ENCODE measurements around the gene FRG2C. TPM values are rescaled to one million over a fixed set of nuclear protein-coding genes. Genes with fewer than 3 reads are reported as not detected.
"Not testable (repeated sequence)": the region's sequence is repeated elsewhere in the genome, so short reads cannot be mapped to it uniquely, and the experiment has no call there.

FRG2C gene
- total RNA-seq, 1 experiment from 2014 or later = not detected

DNA sequence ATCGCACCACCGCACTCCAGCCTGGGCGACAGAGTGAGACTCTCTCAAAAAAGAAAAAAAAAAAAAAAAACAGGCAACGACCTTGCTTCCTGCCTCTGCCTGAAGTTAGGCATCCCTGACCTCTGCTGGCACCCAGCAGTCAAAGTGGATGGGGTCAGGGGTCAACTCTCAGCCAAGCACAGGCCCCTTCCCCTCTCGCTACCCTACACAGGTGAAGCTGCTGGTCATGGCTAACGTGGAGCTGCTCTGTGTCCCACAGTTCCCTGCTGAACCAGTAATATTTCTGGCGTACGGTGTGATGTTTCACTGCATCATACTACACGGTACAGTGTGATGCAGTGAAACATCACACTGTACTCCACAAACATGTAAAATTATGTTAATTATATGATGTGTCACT lies 13.9 kb upstream of the FRG2C start:
- no TSS peak for BruUV-seq (replicated peaks)

GRCh38 chr3:75655101-75655904 lies 8.8 kb upstream of the FRG2C start:
- intact Hi-C loops (cut with micrococcal nuclease; ENCODE audit: unreplicated experiment); CTCF ChIA-PET; POLR2A ChIA-PET (ENCODE audit: low non-redundant PET); H3K9me3 ChIP-seq (ENCODE audit: low read depth, low read length, poor library complexity, severe bottlenecking); BruUV-seq (replicated peaks); DNase-seq (ENCODE audit: low spot score); H3K27ac ChIP-seq (ENCODE audit: low read depth, low read length, poor library complexity, severe bottlenecking); H3K27me3 ChIP-seq (replicated peaks; ENCODE audit: insufficient read depth, low read depth, low read length, poor library complexity); H3K36me3 ChIP-seq (ENCODE audit: insufficient read depth, low read length, poor library complexity, severe bottlenecking); H3K4me1 ChIP-seq (ENCODE audit: insufficient read depth, low read length, poor library complexity, severe bottlenecking); H3K4me3 ChIP-seq (ENCODE audit: low read depth, low read length, poor library complexity, severe bottlenecking): not testable (repeated sequence)

More for the DNA sequence above, 13.9 kb upstream of the FRG2C start:
- no peak for DNase-seq (ENCODE audit: low spot score)
- ChIA-PET POLR2A (ENCODE audit: low non-redundant PET) (no interaction called here), CTCF (no interaction called here)
- Histone ChIP-seq H3K4me3 (ENCODE audit: low read depth, low read length, poor library complexity, severe bottlenecking) (no peak overlapping the region), H3K36me3 (ENCODE audit: insufficient read depth, low read length, poor library complexity, severe bottlenecking) (no peaks in the 10 kb centered on the region), H3K4me1 (ENCODE audit: insufficient read depth, low read length, poor library complexity, severe bottlenecking) (no peaks in the 10 kb centered on the region), H3K27me3 (replicated peaks; ENCODE audit: insufficient read depth, low read depth, low read length, poor library complexity) (no peaks in the 10 kb centered on the region), H3K27ac (ENCODE audit: low read depth, low read length, poor library complexity, severe bottlenecking) (no peak overlapping the region), H3K9me3 (ENCODE audit: low read depth, low read length, poor library complexity, severe bottlenecking) (no peaks in the 10 kb centered on the region)
- TF ChIP-seq, protein P1, sequence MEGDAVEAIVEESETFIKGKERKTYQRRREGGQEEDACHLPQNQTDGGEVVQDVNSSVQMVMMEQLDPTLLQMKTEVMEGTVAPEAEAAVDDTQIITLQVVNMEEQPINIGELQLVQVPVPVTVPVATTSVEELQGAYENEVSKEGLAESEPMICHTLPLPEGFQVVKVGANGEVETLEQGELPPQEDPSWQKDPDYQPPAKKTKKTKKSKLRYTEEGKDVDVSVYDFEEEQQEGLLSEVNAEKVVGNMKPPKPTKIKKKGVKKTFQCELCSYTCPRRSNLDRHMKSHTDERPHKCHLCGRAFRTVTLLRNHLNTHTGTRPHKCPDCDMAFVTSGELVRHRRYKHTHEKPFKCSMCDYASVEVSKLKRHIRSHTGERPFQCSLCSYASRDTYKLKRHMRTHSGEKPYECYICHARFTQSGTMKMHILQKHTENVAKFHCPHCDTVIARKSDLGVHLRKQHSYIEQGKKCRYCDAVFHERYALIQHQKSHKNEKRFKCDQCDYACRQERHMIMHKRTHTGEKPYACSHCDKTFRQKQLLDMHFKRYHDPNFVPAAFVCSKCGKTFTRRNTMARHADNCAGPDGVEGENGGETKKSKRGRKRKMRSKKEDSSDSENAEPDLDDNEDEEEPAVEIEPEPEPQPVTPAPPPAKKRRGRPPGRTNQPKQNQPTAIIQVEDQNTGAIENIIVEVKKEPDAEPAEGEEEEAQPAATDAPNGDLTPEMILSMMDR (conservative IDR thresholded peaks at IDR 0.05; ENCODE audit: low read depth, low read length) = no peak
- TF ChIP-seq EZH2 (IDR thresholded peaks at IDR 0.05; ENCODE audit: borderline replicate concordance, low read depth, low read length, poor library complexity, severe bottlenecking) = no peak
- intact Hi-C loops (cut with micrococcal nuclease; ENCODE audit: unreplicated experiment) = no loop called here

- H3K4me3 ChIP-seq (ENCODE audit: low read depth, low read length, poor library complexity, severe bottlenecking); H3K27ac ChIP-seq (ENCODE audit: low read depth, low read length, poor library complexity, severe bottlenecking); intact Hi-C loops (cut with micrococcal nuclease; ENCODE audit: unreplicated experiment); H3K9me3 ChIP-seq (ENCODE audit: low read depth, low read length, poor library complexity, severe bottlenecking); DNase-seq (ENCODE audit: low spot score); CTCF ChIA-PET; H3K4me1 ChIP-seq (ENCODE audit: insufficient read depth, low read length, poor library complexity, severe bottlenecking); BruUV-seq (replicated peaks); H3K27me3 ChIP-seq (replicated peaks; ENCODE audit: insufficient read depth, low read depth, low read length, poor library complexity); H3K36me3 ChIP-seq (ENCODE audit: insufficient read depth, low read length, poor library complexity, severe bottlenecking); POLR2A ChIA-PET (ENCODE audit: low non-redundant PET): not testable (repeated sequence)
Observed at GRCh38 chr3:75655956-75656355, 8.2 kb upstream of the FRG2C start.

- H3K36me3 ChIP-seq (ENCODE audit: insufficient read depth, low read length, poor library complexity, severe bottlenecking); CTCF ChIA-PET; H3K27me3 ChIP-seq (replicated peaks; ENCODE audit: insufficient read depth, low read depth, low read length, poor library complexity); H3K9me3 ChIP-seq (ENCODE audit: low read depth, low read length, poor library complexity, severe bottlenecking); intact Hi-C loops (cut with micrococcal nuclease; ENCODE audit: unreplicated experiment); BruUV-seq (replicated peaks); H3K4me1 ChIP-seq (ENCODE audit: insufficient read depth, low read length, poor library complexity, severe bottlenecking); POLR2A ChIA-PET (ENCODE audit: low non-redundant PET); DNase-seq (ENCODE audit: low spot score); H3K27ac ChIP-seq (ENCODE audit: low read depth, low read length, poor library complexity, severe bottlenecking): not testable (repeated sequence)
- TF ChIP-seq, protein P1 (conservative IDR thresholded peaks at IDR 0.05; ENCODE audit: low read depth, low read length) = 0 out of 2 replicates have a peak, but pooled peaks have one; percentile 34
- peak overlapping the region; percentile 46 for H3K4me3 ChIP-seq (ENCODE audit: low read depth, low read length, poor library complexity, severe bottlenecking)
Observed at GRCh38 chr3:75658411-75659107, 5.6 kb upstream of the FRG2C start.

GRCh38 chr3:75659108-75659433 lies 5.1 kb upstream of the FRG2C start:
- POLR2A ChIA-PET (ENCODE audit: low non-redundant PET); CTCF ChIA-PET; intact Hi-C loops (cut with micrococcal nuclease; ENCODE audit: unreplicated experiment): not testable (repeated sequence)

GRCh38 chr3:75665626-75666025 lies 1.5 kb downstream of the FRG2C start:
- H3K4me1 ChIP-seq (ENCODE audit: insufficient read depth, low read length, poor library complexity, severe bottlenecking); BruUV-seq (replicated peaks); DNase-seq (ENCODE audit: low spot score); CTCF ChIA-PET; H3K27me3 ChIP-seq (replicated peaks; ENCODE audit: insufficient read depth, low read depth, low read length, poor library complexity); H3K36me3 ChIP-seq (ENCODE audit: insufficient read depth, low read length, poor library complexity, severe bottlenecking); POLR2A ChIA-PET (ENCODE audit: low non-redundant PET); H3K27ac ChIP-seq (ENCODE audit: low read depth, low read length, poor library complexity, severe bottlenecking); intact Hi-C loops (cut with micrococcal nuclease; ENCODE audit: unreplicated experiment); H3K9me3 ChIP-seq (ENCODE audit: low read depth, low read length, poor library complexity, severe bottlenecking); H3K4me3 ChIP-seq (ENCODE audit: low read depth, low read length, poor library complexity, severe bottlenecking): not testable (repeated sequence)

More at GRCh38 chr3:75659108-75659433, 5.1 kb upstream of the FRG2C start:
- DNase-seq (ENCODE audit: low spot score); H3K27ac ChIP-seq (ENCODE audit: low read depth, low read length, poor library complexity, severe bottlenecking); H3K9me3 ChIP-seq (ENCODE audit: low read depth, low read length, poor library complexity, severe bottlenecking); BruUV-seq (replicated peaks); H3K27me3 ChIP-seq (replicated peaks; ENCODE audit: insufficient read depth, low read depth, low read length, poor library complexity); H3K36me3 ChIP-seq (ENCODE audit: insufficient read depth, low read length, poor library complexity, severe bottlenecking); H3K4me1 ChIP-seq (ENCODE audit: insufficient read depth, low read length, poor library complexity, severe bottlenecking): not testable (repeated sequence)
- H3K4me3 ChIP-seq (ENCODE audit: low read depth, low read length, poor library complexity, severe bottlenecking) = peak overlapping the region; percentile 46

All from A673 (cell line).